NT2/D1 (cell line): ENCODE measurements around the gene MALRD1.

Experiments
- SUZ12 ChIP-seq: IDR thresholded peaks from 2 replicates; pipeline ENCODE4 v1.6.1; 2011; ENCODE audit not compliant: insufficient read length, insufficient read depth; ENCODE audit errors: extremely low read depth
- ZNF274 ChIP-seq: IDR thresholded peaks from 2 replicates; pipeline ENCODE4 v1.6.1; 2011; ENCODE audit warnings: mild to moderate bottlenecking, low read depth, low read length

DNA sequence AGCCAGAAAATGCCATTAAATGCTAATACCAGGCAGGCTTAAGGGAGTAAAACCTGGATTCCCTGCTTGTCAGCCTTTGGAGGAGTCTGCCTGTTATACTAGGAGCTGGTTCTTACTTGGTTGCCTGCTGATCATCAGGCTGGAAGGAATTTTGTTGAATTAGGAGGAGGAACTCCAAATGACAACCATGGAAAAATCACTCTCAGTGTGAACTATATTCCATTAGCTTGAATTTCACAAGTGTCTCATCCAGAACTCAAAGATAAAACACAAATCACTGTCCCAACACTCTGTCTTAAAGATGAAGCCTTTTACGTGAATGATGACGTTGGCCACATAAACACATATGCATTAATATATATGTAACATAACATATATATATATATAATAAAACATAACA is 528.8 kb downstream of the MALRD1 start:
- TF ChIP-seq SUZ12 (no peak), ZNF274 (no peak)
